ENCODE results near the gene RHBDD2. TPM values are rescaled to one million over a fixed set of nuclear protein-coding genes. Genes with fewer than 3 reads are reported as not detected.
"Not testable (repeated sequence)": the region's sequence is repeated elsewhere in the genome, so short reads cannot be mapped to it uniquely, and the experiment has no call there.

Gene RHBDD2
- 50.7 TPM for total RNA-seq (ENCODE audit: unreplicated experiment)
- long read RNA-seq, transcript RHBDD2-201 (4 exons, 1,802 nt): major isoform, 48 of 67 reads
- long read RNA-seq, transcript RHBDD2-202 (5 exons, 1,878 nt): minor isoform, 13 of 67 reads
- long read RNA-seq, partial matches to known transcripts: 2 of 67 reads
- long read RNA-seq, other reads (novel, unspliced or antisense): 3 of 67 reads

- Mint-ChIP-seq H3K36me3 (ENCODE audit: low read depth, unreplicated experiment) (peaks cover 28% of the 10 kb centered on the region), H3K9me3 (ENCODE audit: unreplicated experiment) (no peaks in the 10 kb centered on the region), H3K4me3 (ENCODE audit: unreplicated experiment) (peak within 1 kb of the TSS; percentile 100), H3K27me3 (ENCODE audit: unreplicated experiment) (peaks cover 12% of the 10 kb centered on the region), H3K4me1 (ENCODE audit: unreplicated experiment) (peaks cover 19% of the 10 kb centered on the region), H3K27ac (ENCODE audit: unreplicated experiment) (peak within 1 kb of the TSS; percentile 96)
- no peak for TF ChIP-seq CTCF (IDR thresholded peaks at IDR 0.05; ENCODE audit: unreplicated experiment)
- DNase-seq (ENCODE audit: low spot score): peak; percentile 95
Measured at GRCh38 chr7:75878769-75879611, at the start of gene RHBDD2. Gene RHBDD2 (plus strand): TSS chr7:75879034. CDS start chr7:75879083, 49 bp downstream.

GRCh38 chr7:75829656-75830055 lies 49.2 kb upstream of the RHBDD2 start:
- not testable (repeated sequence) for H3K4me1 Mint-ChIP-seq (ENCODE audit: unreplicated experiment); H3K27me3 Mint-ChIP-seq (ENCODE audit: unreplicated experiment); DNase-seq (ENCODE audit: low spot score); H3K9me3 Mint-ChIP-seq (ENCODE audit: unreplicated experiment); H3K27ac Mint-ChIP-seq (ENCODE audit: unreplicated experiment); H3K36me3 Mint-ChIP-seq (ENCODE audit: low read depth, unreplicated experiment); H3K4me3 Mint-ChIP-seq (ENCODE audit: unreplicated experiment)

GRCh38 chr7:75830978-75831377 lies 47.9 kb upstream of the RHBDD2 start:
- DNase-seq (ENCODE audit: low spot score): no peak
- Mint-ChIP-seq H3K36me3 (ENCODE audit: low read depth, unreplicated experiment) (peaks cover 2% of the 10 kb centered on the region), H3K27ac (ENCODE audit: unreplicated experiment) (no peak overlapping the region), H3K4me1 (ENCODE audit: unreplicated experiment) (peaks cover 2% of the 10 kb centered on the region), H3K27me3 (ENCODE audit: unreplicated experiment) (peaks cover 10% of the 10 kb centered on the region), H3K4me3 (ENCODE audit: unreplicated experiment) (no peak overlapping the region), H3K9me3 (ENCODE audit: unreplicated experiment) (no peaks in the 10 kb centered on the region)
- TF ChIP-seq CTCF (IDR thresholded peaks at IDR 0.05; ENCODE audit: unreplicated experiment): no peak

- DNase-seq (ENCODE audit: low spot score); H3K4me1 Mint-ChIP-seq (ENCODE audit: unreplicated experiment); H3K27me3 Mint-ChIP-seq (ENCODE audit: unreplicated experiment); H3K9me3 Mint-ChIP-seq (ENCODE audit: unreplicated experiment); H3K4me3 Mint-ChIP-seq (ENCODE audit: unreplicated experiment); H3K36me3 Mint-ChIP-seq (ENCODE audit: low read depth, unreplicated experiment); H3K27ac Mint-ChIP-seq (ENCODE audit: unreplicated experiment): not testable (repeated sequence)
Measured at GRCh38 chr7:75833662-75834061, 45.2 kb upstream of the RHBDD2 start.

- no peak overlapping the region for H3K4me3 Mint-ChIP-seq (ENCODE audit: unreplicated experiment)
- no peak for DNase-seq (ENCODE audit: low spot score)
- no peak overlapping the region for H3K27ac Mint-ChIP-seq (ENCODE audit: unreplicated experiment)
- peaks cover 6% of the 10 kb centered on the region for H3K27me3 Mint-ChIP-seq (ENCODE audit: unreplicated experiment)
- H3K4me1 Mint-ChIP-seq (ENCODE audit: unreplicated experiment): no peaks in the 10 kb centered on the region
- no peak for TF ChIP-seq CTCF (IDR thresholded peaks at IDR 0.05; ENCODE audit: unreplicated experiment)
- no peaks in the 10 kb centered on the region for H3K9me3 Mint-ChIP-seq (ENCODE audit: unreplicated experiment)
- H3K36me3 Mint-ChIP-seq (ENCODE audit: low read depth, unreplicated experiment): no peaks in the 10 kb centered on the region
Measured at GRCh38 chr7:75835688-75836285, 43.0 kb upstream of the RHBDD2 start.

Data from endothelial cell (in vitro differentiated cells).